Measurements from ENCODE around the gene PDPK1. TPM values are rescaled to one million over a fixed set of nuclear protein-coding genes. Genes with fewer than 3 reads are reported as not detected.
A peak's percentile ranks its signal among the peaks of the same experiment; 100 is the strongest.

The PDPK1 gene
- total RNA-seq, 1 donor from 2014 or later: 51.9 TPM

DNA sequence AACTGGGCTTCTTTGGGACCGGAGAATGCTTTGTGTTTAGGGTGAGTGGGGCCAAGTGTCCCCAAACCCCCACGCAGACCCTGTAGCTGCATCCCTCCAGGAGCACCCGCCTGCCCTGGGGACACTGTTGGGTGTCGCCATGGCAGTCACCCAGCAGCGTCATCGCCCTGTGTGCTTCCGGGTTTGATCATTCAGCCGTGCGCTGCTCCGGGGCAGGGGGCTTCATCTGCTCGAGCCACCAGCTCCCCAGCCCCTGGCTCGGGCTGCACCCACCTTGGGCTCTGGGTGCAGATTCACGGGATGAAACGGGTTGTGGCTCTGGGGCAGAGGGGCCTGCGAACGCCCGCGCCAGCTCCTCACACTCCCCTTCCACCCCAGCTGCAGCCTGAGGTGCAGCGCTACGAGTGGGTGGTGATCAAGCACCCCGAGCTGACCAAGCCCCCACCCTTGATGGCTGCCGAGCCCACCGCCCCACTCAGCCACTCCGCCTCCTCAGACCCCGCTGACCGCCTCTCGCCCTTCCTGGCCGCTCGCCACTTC lies 37.9 kb upstream of the PDPK1 start:
- intact Hi-C loops (cut with micrococcal nuclease): loop anchor here (2.0 to 5.0 kb wide), 2 partner anchors 25 to 68 kb away; partner anchors contain the start of gene TBC1D24
- Mint-ChIP-seq H3K27ac (no peak overlapping the region), H3K36me3 (ENCODE audit: low read depth) (no peaks in the 10 kb centered on the region), H3K4me1 (no peaks in the 10 kb centered on the region), H3K27me3 (no peaks in the 10 kb centered on the region), H3K4me3 (no peak overlapping the region), H3K9me3 (no peaks in the 10 kb centered on the region)
- DNase-seq: no peak

DNA sequence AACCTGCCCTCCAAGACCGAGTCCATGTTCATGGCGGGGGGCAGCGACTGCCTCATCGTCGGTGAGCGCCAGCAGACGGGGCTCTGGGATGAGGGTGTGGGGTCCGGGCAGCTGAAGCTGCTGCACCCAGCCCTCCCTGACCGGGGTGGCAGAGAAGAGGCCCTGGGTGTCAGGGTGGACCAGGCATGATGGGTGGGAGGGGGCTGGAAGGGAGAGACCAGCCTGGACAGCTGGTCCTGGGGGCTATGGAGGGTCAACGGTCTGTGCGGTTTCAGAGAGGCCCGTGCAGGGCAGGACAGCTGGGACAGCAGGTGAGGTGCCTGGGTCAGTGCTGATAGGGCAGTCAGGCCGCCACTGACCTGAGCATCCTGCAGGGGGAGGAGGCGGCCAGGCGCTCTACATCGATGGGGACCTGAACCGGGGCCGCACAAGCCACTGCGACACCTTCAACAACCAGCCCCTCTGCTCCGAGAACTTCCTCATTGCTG lies 37.3 kb upstream of the PDPK1 start:
- intact Hi-C loops (cut with micrococcal nuclease): loop anchor here (2.0 to 5.0 kb wide), 2 partner anchors 26 to 68 kb away; partner anchors contain the start of gene TBC1D24
- H3K27me3 Mint-ChIP-seq: no peaks in the 10 kb centered on the region
- no peaks in the 10 kb centered on the region for H3K36me3 Mint-ChIP-seq (ENCODE audit: low read depth)
- DNase-seq: no peak
- no peak overlapping the region for H3K27ac Mint-ChIP-seq
- H3K9me3 Mint-ChIP-seq: no peaks in the 10 kb centered on the region
- H3K4me1 Mint-ChIP-seq: no peaks in the 10 kb centered on the region
- H3K4me3 Mint-ChIP-seq: no peak overlapping the region

DNA sequence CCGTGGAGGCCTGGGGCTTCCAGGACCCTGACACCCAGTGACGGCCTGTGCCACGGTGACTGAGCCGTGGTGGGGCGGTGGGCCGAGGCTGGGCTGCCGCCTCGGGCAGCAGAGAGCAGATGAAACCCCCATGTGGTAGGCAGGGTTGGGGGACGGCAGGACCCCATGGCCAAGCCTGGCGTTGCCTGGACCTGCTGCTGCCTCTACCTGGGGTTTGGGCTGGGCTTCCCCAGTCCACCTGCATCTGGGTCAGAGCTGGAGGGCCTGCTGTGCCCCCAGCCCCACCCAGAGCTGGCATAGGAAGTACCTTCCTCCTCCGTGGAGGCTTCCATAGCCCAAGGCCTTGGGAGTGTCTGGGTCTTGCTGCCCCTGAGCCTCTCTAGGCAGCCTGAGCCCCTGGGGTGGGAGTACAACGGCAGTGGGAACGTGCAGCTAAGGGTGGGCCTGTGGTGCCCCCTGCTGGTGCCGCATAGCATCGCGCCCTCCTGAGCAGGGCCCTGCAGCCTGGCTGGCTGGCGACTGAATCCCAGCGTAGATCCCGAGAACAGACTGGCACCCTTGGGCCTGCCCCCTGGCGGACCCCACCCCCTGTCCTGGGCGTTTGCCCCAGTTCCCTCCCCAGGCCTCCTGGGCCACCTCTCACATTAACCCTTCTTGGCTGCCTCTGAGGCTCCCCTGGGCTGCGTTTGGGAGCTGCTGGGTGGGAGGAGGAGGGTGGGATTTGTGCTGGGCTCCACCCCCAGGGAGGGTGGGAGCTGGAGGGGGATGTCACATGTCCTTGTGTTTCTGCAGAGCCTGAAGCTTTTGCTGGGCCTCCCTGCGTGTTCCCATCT lies 36.7 kb upstream of the PDPK1 start:
- Mint-ChIP-seq H3K4me3 (no peak overlapping the region), H3K27ac (no peak overlapping the region)
- intact Hi-C loops (cut with micrococcal nuclease): loop anchor here (1.0 to 5.0 kb wide), 4 partner anchors 26 to 232 kb away; partner anchors contain the start of gene TBC1D24

DNA sequence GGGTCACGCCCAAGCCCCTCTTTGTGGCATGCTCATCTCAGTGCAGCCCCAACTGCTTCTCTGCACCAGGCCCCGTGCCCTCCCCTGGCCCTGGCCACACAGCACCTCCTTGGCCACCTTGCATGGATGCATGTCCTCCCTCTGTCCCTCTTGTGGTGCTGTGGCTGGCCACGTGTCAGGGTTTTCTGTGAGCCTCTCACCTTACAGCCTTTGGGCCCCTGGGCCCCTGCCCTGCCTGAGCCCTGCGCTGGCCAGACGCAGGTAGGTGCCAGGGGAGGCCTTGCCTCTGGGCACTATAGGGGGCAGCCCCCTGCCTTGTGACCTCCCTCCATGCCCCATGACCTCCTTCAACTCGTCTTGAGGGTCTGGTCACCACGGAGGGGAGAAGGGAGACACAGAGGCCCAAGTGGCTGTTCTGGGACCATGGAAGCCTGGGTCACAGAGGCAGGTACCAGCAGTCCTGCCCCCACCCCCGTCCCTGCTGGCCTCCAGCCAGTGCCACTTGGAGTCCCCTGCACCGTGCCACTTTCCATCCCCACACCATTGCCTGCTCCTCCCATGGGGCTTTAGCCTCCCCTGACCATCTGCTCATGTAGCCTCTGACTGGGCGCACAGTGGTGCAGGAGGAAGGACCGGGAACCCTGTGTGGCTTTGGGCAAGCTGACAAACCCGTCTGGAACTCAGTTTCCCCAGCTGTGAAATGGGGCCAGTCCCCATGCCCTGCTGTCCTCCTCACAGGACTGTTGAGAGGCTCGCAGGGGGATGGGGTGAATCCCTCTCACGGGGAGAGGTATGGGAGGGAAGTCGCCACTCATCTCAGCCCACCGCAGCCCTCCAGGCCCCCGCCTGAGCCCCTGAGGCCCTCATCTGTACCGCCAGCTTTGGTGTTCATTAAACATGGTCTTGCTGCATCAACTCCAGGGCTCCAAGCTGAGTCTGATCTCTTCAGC lies 35.6 kb upstream of the PDPK1 start:
- no peak overlapping the region for H3K27ac Mint-ChIP-seq
- no peaks in the 10 kb centered on the region for H3K27me3 Mint-ChIP-seq
- no peaks in the 10 kb centered on the region for H3K9me3 Mint-ChIP-seq
- no peaks in the 10 kb centered on the region for H3K36me3 Mint-ChIP-seq (ENCODE audit: low read depth)
- H3K4me1 Mint-ChIP-seq: no peaks in the 10 kb centered on the region
- no peak overlapping the region for H3K4me3 Mint-ChIP-seq
- no peak for DNase-seq
- intact Hi-C loops (cut with micrococcal nuclease): loop anchor here (1.0 to 5.0 kb wide), 4 partner anchors 27 to 233 kb away; partner anchors contain the start of gene TBC1D24

More for the DNA sequence above, 36.7 kb upstream of the PDPK1 start:
- no peaks in the 10 kb centered on the region for H3K4me1 Mint-ChIP-seq
- no peaks in the 10 kb centered on the region for H3K27me3 Mint-ChIP-seq
- DNase-seq: peak; percentile 94
- no peaks in the 10 kb centered on the region for H3K9me3 Mint-ChIP-seq
- H3K36me3 Mint-ChIP-seq (ENCODE audit: low read depth): no peaks in the 10 kb centered on the region

DNA sequence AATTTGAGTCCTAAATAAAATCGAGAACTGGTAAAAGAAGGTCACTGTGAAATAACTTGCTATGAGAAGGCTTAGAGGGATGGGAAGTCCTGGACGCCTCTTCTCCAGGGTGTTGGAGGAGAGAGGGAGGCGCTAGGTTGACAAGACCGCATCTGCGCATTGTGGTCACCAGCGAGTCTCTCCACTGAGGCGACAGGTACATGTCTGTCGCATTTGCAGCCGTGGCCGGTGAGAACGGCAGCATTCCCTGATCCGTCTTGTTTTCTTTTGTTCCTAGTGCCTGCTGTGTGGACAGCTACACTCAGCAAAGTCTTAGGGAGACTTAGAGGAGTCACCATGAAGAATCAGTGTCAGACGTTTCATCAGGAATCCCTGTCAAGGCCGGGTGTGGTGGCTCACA lies 32.1 kb upstream of the PDPK1 start:
- Mint-ChIP-seq H3K36me3 (ENCODE audit: low read depth) (no peaks in the 10 kb centered on the region), H3K27me3 (no peaks in the 10 kb centered on the region), H3K4me3 (no peak overlapping the region), H3K27ac (no peak overlapping the region), H3K9me3 (no peaks in the 10 kb centered on the region), H3K4me1 (no peaks in the 10 kb centered on the region)
- DNase-seq: no peak
- intact Hi-C loops (cut with micrococcal nuclease): no loop called here

DNA sequence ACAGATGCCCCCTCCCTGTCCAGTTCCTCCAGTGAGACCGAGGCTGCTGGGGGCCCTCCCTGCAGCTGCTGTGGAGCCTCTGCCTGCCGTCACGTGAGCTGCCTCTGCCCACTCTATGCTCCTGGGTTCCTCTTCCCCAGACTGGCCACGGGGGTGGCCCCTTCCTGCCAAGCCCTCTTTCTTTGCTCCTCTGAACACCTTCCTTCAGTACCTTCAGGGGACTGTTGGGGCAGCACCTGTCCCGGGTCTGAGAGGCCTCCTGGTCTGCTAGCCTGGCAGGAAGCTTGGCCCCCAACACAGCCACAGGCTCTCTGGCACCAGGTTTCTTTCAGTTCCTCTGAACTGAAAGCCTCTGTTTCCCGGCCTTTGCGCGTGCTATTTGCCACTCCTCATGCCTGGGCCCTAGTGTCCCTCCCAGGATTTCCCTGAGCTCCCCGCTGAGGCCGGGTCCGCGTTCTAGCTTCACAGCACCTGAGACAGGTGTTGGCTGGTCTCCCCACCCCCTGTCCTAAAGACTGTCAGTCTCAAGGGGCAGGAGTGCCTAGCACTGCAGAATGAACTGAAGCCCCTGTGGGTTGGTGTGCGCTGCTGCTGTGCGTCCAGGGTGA lies 30.7 kb upstream of the PDPK1 start:
- Mint-ChIP-seq H3K27ac (no peak overlapping the region), H3K4me3 (no peak overlapping the region), H3K9me3 (no peaks in the 10 kb centered on the region), H3K27me3 (peaks cover 3% of the 10 kb centered on the region), H3K36me3 (ENCODE audit: low read depth) (no peaks in the 10 kb centered on the region), H3K4me1 (peaks cover 2% of the 10 kb centered on the region)
- DNase-seq: no peak
- intact Hi-C loops (cut with micrococcal nuclease): no loop called here

DNA sequence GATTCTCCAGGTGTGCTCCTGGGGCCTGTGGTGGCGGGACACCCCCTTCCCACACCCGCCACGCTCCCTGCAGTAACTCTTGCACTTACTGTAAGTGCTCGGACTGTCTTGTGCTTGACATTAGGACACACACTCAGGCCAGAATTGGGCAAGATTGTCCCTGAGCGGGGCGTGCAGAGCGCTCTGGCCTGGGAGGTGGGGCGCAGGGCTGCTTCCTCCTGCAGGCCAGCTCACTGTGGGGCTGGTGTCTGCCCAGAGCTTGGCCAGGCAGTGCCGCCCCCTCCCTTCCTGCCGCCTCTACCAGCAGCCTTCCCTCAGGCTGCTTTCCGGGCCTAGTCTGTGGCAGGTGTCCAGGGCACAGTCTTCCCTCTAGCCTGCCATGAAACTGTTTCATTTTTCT lies 30.2 kb upstream of the PDPK1 start:
- intact Hi-C loops (cut with micrococcal nuclease): no loop called here
- H3K27ac Mint-ChIP-seq: no peak overlapping the region
- DNase-seq: no peak
- no peaks in the 10 kb centered on the region for H3K36me3 Mint-ChIP-seq (ENCODE audit: low read depth)
- H3K9me3 Mint-ChIP-seq: no peaks in the 10 kb centered on the region
- H3K4me3 Mint-ChIP-seq: no peak overlapping the region
- H3K4me1 Mint-ChIP-seq: peaks cover 8% of the 10 kb centered on the region
- H3K27me3 Mint-ChIP-seq: peaks cover 5% of the 10 kb centered on the region

DNA sequence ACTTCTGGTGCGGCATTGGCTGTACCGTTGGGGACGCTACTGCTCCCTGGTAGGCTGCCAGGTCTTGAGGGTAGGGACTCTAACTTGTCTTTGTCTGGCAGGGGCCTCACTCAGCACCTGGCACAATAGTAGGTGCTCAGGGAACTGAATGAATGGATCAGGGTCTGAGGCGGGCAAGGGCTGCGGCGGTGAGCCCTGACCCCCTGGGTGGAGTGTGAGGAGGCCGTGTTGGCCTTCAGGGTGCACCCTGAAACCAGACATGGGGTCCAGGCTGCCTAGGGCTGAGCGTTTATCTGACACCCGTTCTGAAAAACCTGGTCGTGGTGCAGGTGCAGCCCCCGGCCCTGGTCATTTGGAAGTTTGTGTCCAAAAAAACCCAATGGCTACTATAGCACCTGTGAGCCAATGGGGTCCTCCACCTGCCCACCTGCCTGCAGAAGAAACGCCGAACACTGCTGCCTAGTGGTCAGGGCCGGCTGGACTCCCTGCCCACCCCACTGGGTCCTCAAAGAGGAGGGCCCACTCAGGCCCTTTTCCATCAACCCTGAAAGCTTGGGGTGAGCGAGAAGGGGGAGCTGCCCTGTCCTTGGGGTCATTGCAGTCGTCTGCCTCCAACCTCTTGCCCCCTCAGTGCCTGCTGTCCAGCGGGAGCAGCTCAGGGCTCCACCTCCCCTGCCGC lies 29.0 kb upstream of the PDPK1 start:
- Mint-ChIP-seq H3K27me3 (peaks cover 6% of the 10 kb centered on the region), H3K4me1 (peaks cover 13% of the 10 kb centered on the region), H3K9me3 (no peaks in the 10 kb centered on the region), H3K27ac (no peak overlapping the region), H3K36me3 (ENCODE audit: low read depth) (no peaks in the 10 kb centered on the region), H3K4me3 (no peak overlapping the region)
- DNase-seq: no peak
- intact Hi-C loops (cut with micrococcal nuclease): no loop called here

DNA sequence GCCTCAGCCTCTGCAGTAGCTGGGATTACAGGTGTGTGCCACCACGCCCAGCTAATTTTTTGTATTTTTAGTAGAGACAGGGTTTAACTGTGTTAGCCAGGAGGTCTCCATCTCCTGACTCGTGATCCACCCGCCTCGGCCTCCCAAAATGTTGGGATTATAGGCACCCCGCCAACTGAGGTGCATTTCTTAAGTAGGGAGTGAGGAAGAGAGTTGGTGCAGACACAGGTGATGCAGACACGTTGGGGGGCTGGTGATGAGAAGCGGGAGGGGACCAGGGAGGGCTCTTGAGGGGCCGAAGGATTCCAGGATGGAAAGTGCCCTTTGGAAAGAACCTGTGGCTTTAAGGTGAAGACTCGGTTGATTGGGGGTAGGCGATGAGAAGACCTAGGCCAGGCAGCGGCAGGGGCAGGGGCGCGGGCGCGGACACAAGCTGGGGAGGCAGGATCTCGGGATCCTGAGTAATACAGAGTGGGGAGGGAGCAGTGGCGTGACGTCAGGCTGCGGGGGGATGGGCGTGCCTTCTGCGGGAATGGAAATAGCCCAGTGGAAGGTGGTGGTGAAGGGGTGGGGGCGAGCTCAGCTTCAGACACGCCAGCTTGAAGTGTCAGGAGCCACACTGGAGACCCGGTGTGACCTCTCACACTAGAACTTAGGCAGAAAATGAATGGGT lies 26.6 kb upstream of the PDPK1 start:
- H3K9me3 Mint-ChIP-seq: no peaks in the 10 kb centered on the region
- DNase-seq: no peak
- no peak overlapping the region for H3K4me3 Mint-ChIP-seq
- no peak overlapping the region for H3K27ac Mint-ChIP-seq
- peaks cover 3% of the 10 kb centered on the region for H3K36me3 Mint-ChIP-seq (ENCODE audit: low read depth)
- H3K27me3 Mint-ChIP-seq: peaks cover 6% of the 10 kb centered on the region
- peaks cover 24% of the 10 kb centered on the region for H3K4me1 Mint-ChIP-seq
- intact Hi-C loops (cut with micrococcal nuclease): loop anchor here (5.0 to 10.0 kb wide), 2 partner anchors 94 to 354 kb away; partner anchors contain the start of gene TRAF7

DNA sequence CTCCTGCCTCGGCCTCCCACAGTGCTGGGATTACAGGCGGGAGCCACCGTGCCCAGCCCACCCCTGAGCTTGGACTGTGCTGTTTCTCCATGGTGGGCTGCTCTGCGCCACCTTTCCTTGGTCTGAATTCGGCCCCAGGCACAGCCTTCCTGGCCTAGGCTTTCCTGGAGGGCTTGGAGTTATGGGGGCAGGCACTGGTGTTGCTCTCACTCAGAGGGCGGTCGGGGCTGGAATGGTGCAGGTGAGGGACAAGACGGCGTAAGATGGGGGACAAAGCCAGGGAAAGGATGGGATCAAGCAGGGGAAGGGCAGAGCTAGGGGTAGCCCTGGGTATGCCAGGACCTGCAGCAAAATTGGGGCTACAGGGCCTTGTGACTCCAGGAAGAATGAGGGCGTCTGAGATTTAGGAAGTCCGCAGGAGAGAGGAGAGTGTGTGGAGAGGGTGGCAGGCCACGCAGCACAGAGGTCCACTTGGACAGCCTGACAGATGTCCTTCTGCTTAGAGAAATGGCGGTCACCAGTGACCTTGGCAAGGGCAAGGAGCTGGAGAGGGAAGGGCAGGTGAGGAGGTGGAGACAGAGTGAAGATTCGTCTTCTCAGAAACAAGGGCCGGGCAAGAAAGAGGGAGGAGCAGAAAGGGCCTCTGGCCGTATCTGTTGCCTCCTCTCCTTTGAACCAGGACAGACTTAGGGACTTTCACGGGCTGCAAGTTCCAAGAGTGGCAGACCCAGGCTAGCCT lies 25.7 kb upstream of the PDPK1 start:
- H3K27ac Mint-ChIP-seq: peak overlapping the region; percentile 90
- H3K27me3 Mint-ChIP-seq: peaks cover 6% of the 10 kb centered on the region
- H3K9me3 Mint-ChIP-seq: no peaks in the 10 kb centered on the region
- intact Hi-C loops (cut with micrococcal nuclease): loop anchor here (5.0 to 10.0 kb wide), 2 partner anchors 93 to 355 kb away; partner anchors contain the start of gene TRAF7
- peak overlapping the region; percentile 94 for H3K4me3 Mint-ChIP-seq
- DNase-seq: no peak
- peaks cover 34% of the 10 kb centered on the region for H3K4me1 Mint-ChIP-seq
- peaks cover 8% of the 10 kb centered on the region for H3K36me3 Mint-ChIP-seq (ENCODE audit: low read depth)

DNA sequence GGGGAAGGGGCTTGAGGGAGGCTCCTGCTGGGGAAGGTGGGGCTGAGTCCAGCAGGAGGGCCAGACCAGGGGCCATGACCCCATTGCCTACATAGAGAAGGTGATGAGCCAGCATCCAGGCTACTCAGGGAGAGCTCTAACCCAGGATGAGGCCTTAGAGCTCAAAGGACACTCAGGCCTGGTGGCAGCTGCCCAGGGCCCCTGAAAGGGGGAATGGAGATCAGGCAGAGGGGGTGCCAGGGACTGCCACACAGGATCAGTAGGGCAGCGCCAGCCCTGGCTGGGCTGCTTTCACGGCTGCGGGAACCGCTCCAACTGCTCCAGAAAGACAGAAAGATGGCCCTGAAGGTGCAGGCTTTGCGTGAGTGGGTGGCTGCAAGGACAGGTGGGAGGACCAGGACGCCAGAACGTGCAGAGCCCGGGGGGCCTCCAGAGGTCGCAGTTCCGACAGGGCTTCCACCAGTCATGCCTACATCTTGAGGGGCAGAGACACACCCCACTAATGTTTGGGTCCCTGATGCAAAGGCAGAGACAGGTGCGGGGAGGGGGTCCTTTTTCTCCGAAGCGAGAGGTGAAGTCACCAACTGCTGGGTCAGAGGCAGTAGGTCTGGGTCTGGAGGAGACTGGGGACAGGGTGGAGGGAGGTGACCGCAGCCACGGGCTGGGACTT lies 25.0 kb upstream of the PDPK1 start:
- Mint-ChIP-seq H3K36me3 (ENCODE audit: low read depth) (peaks cover 10% of the 10 kb centered on the region), H3K4me3 (peak overlapping the region; percentile 94), H3K9me3 (no peaks in the 10 kb centered on the region), H3K27me3 (peaks cover 6% of the 10 kb centered on the region), H3K27ac (peak overlapping the region; percentile 90), H3K4me1 (peaks cover 38% of the 10 kb centered on the region)
- intact Hi-C loops (cut with micrococcal nuclease): loop anchor here (1.0 to 10.0 kb wide), 3 partner anchors 19 to 356 kb away; partner anchors contain the start of gene TRAF7
- DNase-seq: peak; percentile 70
